ENCODE measurements around the gene IER5. TPM values are rescaled to one million over a fixed set of nuclear protein-coding genes. Genes with fewer than 3 reads are reported as not detected.

The IER5 gene
- total and polyA plus RNA-seq, 2 donors (not counting 1 experiment from before 2014, with no cell fraction given), result 98.1 to 166 TPM

- H3K79me2 ChIP-seq (ENCODE audit: control insufficient read depth, insufficient read depth, low read length), result no peaks in the 10 kb centered on the region
Measured at GRCh38 chr1:181119093-181119989, 30.8 kb downstream of the IER5 start.

DNA sequence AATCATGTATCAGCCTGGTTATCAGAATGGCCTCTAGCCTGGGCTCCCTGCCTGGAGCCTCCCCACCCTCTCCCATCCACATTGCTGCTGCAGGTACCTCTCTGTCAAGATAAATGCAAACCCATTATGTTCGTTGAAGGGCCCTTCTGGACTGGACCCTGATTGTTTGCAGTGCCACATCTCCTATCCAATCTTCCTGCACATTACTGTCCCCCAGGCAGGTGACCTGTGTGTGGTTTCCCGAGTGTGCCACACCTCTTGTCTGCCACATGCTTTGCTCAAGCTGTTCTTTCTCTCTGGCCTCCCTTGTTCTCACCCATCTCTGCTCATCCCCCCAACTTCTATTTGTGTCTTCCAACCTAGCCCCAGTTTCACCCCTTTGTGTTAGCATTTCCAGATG lies 32.4 kb downstream of the IER5 start:
- Mint-ChIP-seq H3K4me3 (no peak overlapping the region), H3K9me3 (ENCODE audit: insufficient read depth) (no peaks in the 10 kb centered on the region), H3K27me3 (no peaks in the 10 kb centered on the region), H3K4me1 (peaks cover 22% of the 10 kb centered on the region), H3K27ac (no peak overlapping the region)
- Histone ChIP-seq H3K9ac (ENCODE audit: low read length) (no peak overlapping the region), H3K27ac (ENCODE audit: low read length in 2 of 2) (no peak overlapping the region), H2AFZ (ENCODE audit: insufficient read depth, low read depth, low read length, poor library complexity, severe bottlenecking) (no peak overlapping the region), H3K79me2 (ENCODE audit: control insufficient read depth, insufficient read depth, low read length) (no peaks in the 10 kb centered on the region), H3K4me2 (replicated peaks; ENCODE audit: low read depth, low read length, poor library complexity, severe bottlenecking) (no peak overlapping the region), H4K20me1 (ENCODE audit: control insufficient read depth, insufficient read depth, low read length, poor library complexity, severe bottlenecking) (no peaks in the 10 kb centered on the region), H3K4me3 (ENCODE audit: control extremely low read depth in 1 of 5, extremely low read depth in 1 of 5, insufficient read depth in 1 of 5, low read depth in 2 of 5, low read length in 4 of 5) (no peak overlapping the region), H3K36me3 (replicated peaks in 1 of 2; ENCODE audit: control extremely low read depth in 1 of 2, control insufficient read depth in 1 of 2, extremely low read depth in 1 of 2, insufficient read depth in 2 of 2, low read length in 1 of 2) (no peaks in the 10 kb centered on the region), H3K9me3 (ENCODE audit: control extremely low read depth in 1 of 3, control insufficient read depth in 2 of 3, insufficient read depth in 1 of 3, low read length in 2 of 3) (no peaks in the 10 kb centered on the region), H3K27me3 (replicated peaks in 1 of 4; ENCODE audit: control extremely low read depth in 1 of 4, control insufficient read depth in 3 of 4, insufficient read depth in 4 of 4, low read length in 3 of 4) (no peaks in the 10 kb centered on the region), H3K4me1 (ENCODE audit: control insufficient read depth in 2 of 2, insufficient read depth in 2 of 2, low read length in 2 of 2) (peaks cover 12 to 14% of the 10 kb centered on the region in 2 donors)
- CTCF ChIA-PET, result no interaction called here
- intact Hi-C loops (cut with micrococcal nuclease), result no loop called here
- POLR2A ChIA-PET, result no interaction called here
- WGBS (ENCODE audit: insufficient coverage), result 82% methylated on average over 2 of the region's 2 CpGs
- TF ChIP-seq EZH2 (IDR thresholded peaks at IDR 0.05; ENCODE audit: borderline replicate concordance, insufficient read depth, low read depth, low read length, poor library complexity, severe bottlenecking), result no peak
- TF ChIP-seq, protein P1, sequence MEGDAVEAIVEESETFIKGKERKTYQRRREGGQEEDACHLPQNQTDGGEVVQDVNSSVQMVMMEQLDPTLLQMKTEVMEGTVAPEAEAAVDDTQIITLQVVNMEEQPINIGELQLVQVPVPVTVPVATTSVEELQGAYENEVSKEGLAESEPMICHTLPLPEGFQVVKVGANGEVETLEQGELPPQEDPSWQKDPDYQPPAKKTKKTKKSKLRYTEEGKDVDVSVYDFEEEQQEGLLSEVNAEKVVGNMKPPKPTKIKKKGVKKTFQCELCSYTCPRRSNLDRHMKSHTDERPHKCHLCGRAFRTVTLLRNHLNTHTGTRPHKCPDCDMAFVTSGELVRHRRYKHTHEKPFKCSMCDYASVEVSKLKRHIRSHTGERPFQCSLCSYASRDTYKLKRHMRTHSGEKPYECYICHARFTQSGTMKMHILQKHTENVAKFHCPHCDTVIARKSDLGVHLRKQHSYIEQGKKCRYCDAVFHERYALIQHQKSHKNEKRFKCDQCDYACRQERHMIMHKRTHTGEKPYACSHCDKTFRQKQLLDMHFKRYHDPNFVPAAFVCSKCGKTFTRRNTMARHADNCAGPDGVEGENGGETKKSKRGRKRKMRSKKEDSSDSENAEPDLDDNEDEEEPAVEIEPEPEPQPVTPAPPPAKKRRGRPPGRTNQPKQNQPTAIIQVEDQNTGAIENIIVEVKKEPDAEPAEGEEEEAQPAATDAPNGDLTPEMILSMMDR (IDR thresholded peaks at IDR 0.05), result no peak
- ATAC-seq (ENCODE audit: low read depth) (no peak), DNase-seq (no peak)

More at GRCh38 chr1:181119093-181119989, 30.8 kb downstream of the IER5 start:
- ChIA-PET POLR2A (interaction anchor here (1.5 kb wide), 1 partner anchor 14 kb away, joined by 3 read pairs; no protein-coding TSS in a partner anchor), CTCF (interaction anchor here (1.0 to 2.5 kb wide), 6 partner anchors 9 to 34 kb away, joined by 3 to 14 read pairs (median 4); no protein-coding TSS in a partner anchor)
- Histone ChIP-seq H3K9ac (ENCODE audit: low read length) (no peak overlapping the region), H3K4me3 (ENCODE audit: control extremely low read depth in 1 of 5, extremely low read depth in 1 of 5, insufficient read depth in 1 of 5, low read depth in 2 of 5, low read length in 4 of 5) (no peak overlapping the region), H3K9me3 (ENCODE audit: control extremely low read depth in 1 of 3, control insufficient read depth in 2 of 3, insufficient read depth in 1 of 3, low read length in 2 of 3) (no peaks in the 10 kb centered on the region), H4K20me1 (ENCODE audit: control insufficient read depth, insufficient read depth, low read length, poor library complexity, severe bottlenecking) (no peaks in the 10 kb centered on the region), H2AFZ (ENCODE audit: insufficient read depth, low read depth, low read length, poor library complexity, severe bottlenecking) (no peak overlapping the region), H3K4me1 (ENCODE audit: control insufficient read depth in 2 of 2, insufficient read depth in 2 of 2, low read length in 2 of 2) (peaks cover 11% of the 10 kb centered on the region in 2 donors), H3K4me2 (replicated peaks; ENCODE audit: low read depth, low read length, poor library complexity, severe bottlenecking) (no peak overlapping the region), H3K27me3 (replicated peaks in 1 of 4; ENCODE audit: control extremely low read depth in 1 of 4, control insufficient read depth in 3 of 4, insufficient read depth in 4 of 4, low read length in 3 of 4) (no peaks in the 10 kb centered on the region), H3K27ac (ENCODE audit: low read length in 2 of 2) (no peak overlapping the region), H3K36me3 (replicated peaks in 1 of 2; ENCODE audit: control extremely low read depth in 1 of 2, control insufficient read depth in 1 of 2, extremely low read depth in 1 of 2, insufficient read depth in 2 of 2, low read length in 1 of 2) (no peaks in the 10 kb centered on the region)
- H3K4me1 Mint-ChIP-seq, result peaks cover 21% of the 10 kb centered on the region
- WGBS (ENCODE audit: insufficient coverage), result 74% methylated on average over 5 of the region's 6 CpGs
- H3K9me3 Mint-ChIP-seq (ENCODE audit: insufficient read depth), result no peaks in the 10 kb centered on the region
- no peak for ATAC-seq (ENCODE audit: low read depth)
- no peak for TF ChIP-seq EZH2 (IDR thresholded peaks at IDR 0.05; ENCODE audit: borderline replicate concordance, insufficient read depth, low read depth, low read length, poor library complexity, severe bottlenecking)
- no peak for DNase-seq
- intact Hi-C loops (cut with micrococcal nuclease), result no loop called here
- no peak overlapping the region for H3K27ac Mint-ChIP-seq
- no peaks in the 10 kb centered on the region for H3K27me3 Mint-ChIP-seq
- no peak overlapping the region for H3K4me3 Mint-ChIP-seq
